GM18508 (cell line): ENCODE measurements around the gene THSD7B.

Source experiments
- ATAC-seq: cut with Tn5 transposase; IDR thresholded peaks from one replicate; pipeline ENCODE4 v1.9.1; 2021; ENCODE audit warnings: moderate number of reproducible peaks; ENCODE audit not compliant: insufficient read depth, unreplicated experiment

The THSD7B gene

GRCh38 chr2:136798766-136799165 lies 33.4 kb downstream of the THSD7B start:
- ATAC-seq: no peak

GRCh38 chr2:136801661-136802060 lies 36.3 kb downstream of the THSD7B start:
- no peak for ATAC-seq

GRCh38 chr2:136809998-136810397 lies 44.7 kb downstream of the THSD7B start:
- ATAC-seq: no peak

GRCh38 chr2:136818839-136819238 lies 53.5 kb downstream of the THSD7B start:
- ATAC-seq: no peak

GRCh38 chr2:136823291-136823690 lies 57.9 kb downstream of the THSD7B start:
- ATAC-seq: no peak

- ATAC-seq: no peak
These were observed 62.8 kb downstream of the THSD7B start for GRCh38 chr2:136828162-136828561.

GRCh38 chr2:136828774-136829173 lies 63.4 kb downstream of the THSD7B start:
- ATAC-seq: no peak

- no peak for ATAC-seq
These were observed 79.2 kb downstream of the THSD7B start for GRCh38 chr2:136844546-136844945.

GRCh38 chr2:136858656-136859055 lies 93.3 kb downstream of the THSD7B start:
- no peak for ATAC-seq

GRCh38 chr2:136860443-136860958 lies 95.2 kb downstream of the THSD7B start:
- ATAC-seq: no peak

- ATAC-seq: no peak
These were observed 98.1 kb downstream of the THSD7B start for GRCh38 chr2:136863468-136863867.

GRCh38 chr2:136863874-136864273 lies 98.5 kb downstream of the THSD7B start:
- ATAC-seq: no peak

- ATAC-seq: no peak
These were observed 106.1 kb downstream of the THSD7B start for GRCh38 chr2:136871424-136871823.

- ATAC-seq: no peak
These were observed 108.9 kb downstream of the THSD7B start for GRCh38 chr2:136874258-136874657.

- ATAC-seq: no peak
These were observed 125.8 kb downstream of the THSD7B start for GRCh38 chr2:136891100-136891499.

GRCh38 chr2:136894007-136894634 lies 128.8 kb downstream of the THSD7B start:
- no peak for ATAC-seq

GRCh38 chr2:136901732-136902131 lies 136.4 kb downstream of the THSD7B start:
- ATAC-seq: no peak

- ATAC-seq: no peak
These were observed 140.4 kb downstream of the THSD7B start for GRCh38 chr2:136905779-136906178.

- ATAC-seq: no peak
These were observed 144.4 kb downstream of the THSD7B start for GRCh38 chr2:136909777-136910176.

- no peak for ATAC-seq
These were observed 150.8 kb downstream of the THSD7B start for GRCh38 chr2:136916131-136916530.

- ATAC-seq: no peak
These were observed 152.1 kb downstream of the THSD7B start for GRCh38 chr2:136917411-136917881.

GRCh38 chr2:136919682-136920081 lies 154.3 kb downstream of the THSD7B start:
- no peak for ATAC-seq
